OCI-LY1 (cell line): ENCODE measurements around the gene MAP3K20.

Source experiments
- H2AFZ ChIP-seq: fragments of 200-600 bp; sonication (generic), shearing (Covaris generic); 2 replicates; pipeline ENCODE4 v1.6.0; 2014; ENCODE audit warnings: antibody characterized with exemption, mild to moderate bottlenecking, low read length
- H3F3A ChIP-seq: fragments of 200-600 bp; sonication (generic), shearing (Covaris generic); 2 replicates; pipeline ENCODE4 v1.6.0; 2014; ENCODE audit warnings: mild to moderate bottlenecking, antibody characterized with exemption, low read length, moderate library complexity; ENCODE audit not compliant: insufficient read depth
- H3K27ac ChIP-seq: fragments of 200-600 bp; sonication (generic); 2 replicates; pipeline ENCODE4 v1.5.1; 2014; ENCODE audit warnings: low read length, mixed run types, mild to moderate bottlenecking, low read depth; ENCODE audit not compliant: poor library complexity, severe bottlenecking
- H3K27me3 ChIP-seq: fragments of 200-600 bp; sonication (generic); 2 replicates; pipeline ENCODE4 v1.6.0; 2014; ENCODE audit warnings: antibody characterized with exemption, mild to moderate bottlenecking, low read length, moderate library complexity; ENCODE audit not compliant: insufficient read depth
- H3K36me3 ChIP-seq: fragments of 200-600 bp; sonication (generic); 2 replicates; pipeline ENCODE4 v1.6.1; 2014; ENCODE audit warnings: mild to moderate bottlenecking, antibody characterized with exemption, low read length, moderate library complexity, mixed read lengths; ENCODE audit not compliant: insufficient read depth
- H3K4me1 ChIP-seq: fragments of 200-600 bp; sonication (generic); 2 replicates; pipeline ENCODE4 v1.5.1; 2014; ENCODE audit warnings: mild to moderate bottlenecking, low read length, moderate library complexity; ENCODE audit not compliant: insufficient read depth, severe bottlenecking
- H3K4me2 ChIP-seq: fragments of 200-600 bp; sonication (generic), shearing (Covaris generic); 2 replicates; pipeline ENCODE4 v1.6.1; 2014; ENCODE audit warnings: low read length
- H3K4me3 ChIP-seq: fragments of 200-600 bp; sonication (generic); 2 replicates; pipeline ENCODE4 v1.5.1; 2014; ENCODE audit warnings: low read length, low read depth, mild to moderate bottlenecking, mixed read lengths; ENCODE audit not compliant: poor library complexity, severe bottlenecking
- H3K79me2 ChIP-seq: fragments of 200-600 bp; shearing (Covaris generic); 2 replicates; pipeline ENCODE4 v1.6.1; 2016; ENCODE audit warnings: mixed run types, low read length, mixed read lengths; ENCODE audit not compliant: insufficient read depth
- H3K9ac ChIP-seq: fragments of 200-600 bp; sonication (generic), shearing (Covaris generic); 2 replicates; pipeline ENCODE4 v1.6.1; 2014; ENCODE audit warnings: mild to moderate bottlenecking, low read length, mixed read lengths
- H3K9me2 ChIP-seq: fragments of 200-600 bp; sonication (generic), shearing (Covaris generic); 2 replicates; pipeline ENCODE4 v1.6.1; 2014; ENCODE audit warnings: low read depth, mild to moderate bottlenecking, low read length, mixed read lengths
- H3K9me3 ChIP-seq: fragments of 200-600 bp; shearing (Covaris generic); 2 replicates; pipeline ENCODE4 v1.6.1; 2014; ENCODE audit warnings: low read length, mixed read lengths
- H4K20me1 ChIP-seq: fragments of 200-600 bp; sonication (generic), shearing (Covaris generic); 2 replicates; pipeline ENCODE4 v1.6.0; 2016; ENCODE audit warnings: mild to moderate bottlenecking, low read length; ENCODE audit not compliant: insufficient read depth
- EZH2 ChIP-seq: fragments of 200-600 bp; sonication (generic), shearing (Covaris generic); IDR thresholded peaks from 2 replicates; pipeline ENCODE4 v1.8.0; 2017; ENCODE audit warnings: borderline replicate concordance, mixed run types, mild to moderate bottlenecking, antibody characterized with exemption, low read length, moderate library complexity, mixed read lengths
- TF ChIP-seq, protein P1 (sequence below): fragments of 200-600 bp; sonication (generic), shearing (Covaris generic); IDR thresholded peaks from 2 replicates; pipeline ENCODE4 v1.5.1; 2017; ENCODE audit warnings: mild to moderate bottlenecking, antibody characterized with exemption, low read length, moderate library complexity, mixed read lengths

The MAP3K20 gene

DNA sequence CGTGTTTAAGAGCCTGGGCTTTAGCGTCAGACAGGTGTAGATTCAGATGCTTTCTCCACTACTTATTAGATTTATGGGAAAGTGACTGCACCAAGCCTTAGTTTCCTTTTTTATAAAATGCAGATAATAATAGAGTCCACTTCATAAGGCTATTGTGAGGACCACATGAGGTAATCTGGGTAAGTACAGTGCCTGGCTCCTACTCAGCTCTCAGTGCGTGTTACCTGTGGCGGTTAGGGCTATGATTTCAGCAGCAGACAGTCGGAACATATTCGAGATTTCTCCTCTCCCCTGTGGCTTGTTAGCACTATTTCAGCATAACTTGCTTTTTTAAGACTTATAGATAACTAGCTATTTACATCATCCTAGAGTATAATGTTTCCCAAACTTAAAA lies 32.0 kb downstream of the MAP3K20 start:
- H3K36me3 ChIP-seq: no peaks in the 10 kb centered on the region
- H3K9ac ChIP-seq: no peak overlapping the region
- no peak overlapping the region for H2AFZ ChIP-seq
- no peak overlapping the region for H3K27ac ChIP-seq
- H3K4me1 ChIP-seq: no peaks in the 10 kb centered on the region
- TF ChIP-seq, protein P1, sequence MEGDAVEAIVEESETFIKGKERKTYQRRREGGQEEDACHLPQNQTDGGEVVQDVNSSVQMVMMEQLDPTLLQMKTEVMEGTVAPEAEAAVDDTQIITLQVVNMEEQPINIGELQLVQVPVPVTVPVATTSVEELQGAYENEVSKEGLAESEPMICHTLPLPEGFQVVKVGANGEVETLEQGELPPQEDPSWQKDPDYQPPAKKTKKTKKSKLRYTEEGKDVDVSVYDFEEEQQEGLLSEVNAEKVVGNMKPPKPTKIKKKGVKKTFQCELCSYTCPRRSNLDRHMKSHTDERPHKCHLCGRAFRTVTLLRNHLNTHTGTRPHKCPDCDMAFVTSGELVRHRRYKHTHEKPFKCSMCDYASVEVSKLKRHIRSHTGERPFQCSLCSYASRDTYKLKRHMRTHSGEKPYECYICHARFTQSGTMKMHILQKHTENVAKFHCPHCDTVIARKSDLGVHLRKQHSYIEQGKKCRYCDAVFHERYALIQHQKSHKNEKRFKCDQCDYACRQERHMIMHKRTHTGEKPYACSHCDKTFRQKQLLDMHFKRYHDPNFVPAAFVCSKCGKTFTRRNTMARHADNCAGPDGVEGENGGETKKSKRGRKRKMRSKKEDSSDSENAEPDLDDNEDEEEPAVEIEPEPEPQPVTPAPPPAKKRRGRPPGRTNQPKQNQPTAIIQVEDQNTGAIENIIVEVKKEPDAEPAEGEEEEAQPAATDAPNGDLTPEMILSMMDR: no peak
- TF ChIP-seq EZH2: no peak
- H3K79me2 ChIP-seq: no peaks in the 10 kb centered on the region
- H3K27me3 ChIP-seq: no peaks in the 10 kb centered on the region
- no peaks in the 10 kb centered on the region for H3F3A ChIP-seq
- no peaks in the 10 kb centered on the region for H3K9me2 ChIP-seq
- no peaks in the 10 kb centered on the region for H3K9me3 ChIP-seq
- no peak overlapping the region for H3K4me2 ChIP-seq
- no peaks in the 10 kb centered on the region for H4K20me1 ChIP-seq
- H3K4me3 ChIP-seq: no peak overlapping the region

DNA sequence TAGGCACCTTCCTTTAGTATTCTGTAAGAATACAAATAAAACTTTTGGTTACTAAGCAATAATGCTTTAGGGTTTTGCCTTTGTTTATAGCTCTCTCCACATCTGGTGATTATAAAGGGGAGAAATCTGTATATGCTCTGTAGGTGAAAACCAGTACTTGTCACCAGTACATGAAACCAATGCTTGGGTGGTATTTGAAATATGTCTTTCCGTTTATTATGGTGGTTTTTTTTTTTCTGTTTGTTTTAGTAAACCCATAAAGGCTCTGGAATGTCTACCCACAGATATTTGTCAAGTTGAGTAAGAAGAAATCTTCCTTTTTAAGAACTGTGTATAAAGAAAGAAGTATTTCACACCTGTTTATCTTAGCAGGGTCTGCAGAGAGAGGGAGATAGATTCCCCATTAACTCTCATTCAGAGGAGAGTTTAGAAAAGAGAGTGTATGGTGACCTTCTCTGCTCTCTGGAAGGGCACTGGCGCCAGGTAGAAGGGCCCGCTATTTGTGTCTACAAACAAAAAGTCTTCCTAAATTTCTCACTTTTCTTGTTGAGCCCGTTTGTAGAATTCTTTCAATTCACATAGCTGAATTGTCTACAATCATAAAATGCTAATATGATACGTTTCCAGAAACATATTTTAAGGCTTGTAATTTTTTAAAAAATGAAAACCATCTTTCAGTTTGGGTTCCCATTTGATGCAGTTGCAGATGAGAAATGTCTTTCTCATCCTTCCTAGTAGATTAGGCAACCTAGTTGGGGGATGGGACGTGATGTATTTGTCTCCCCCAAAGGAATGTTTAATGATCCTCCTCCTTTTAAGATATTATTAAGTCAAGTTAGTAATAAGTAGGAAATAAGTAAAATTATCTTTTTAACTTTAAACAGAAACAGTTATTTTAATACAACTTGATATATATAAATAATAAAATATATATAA lies 33.9 kb downstream of the MAP3K20 start:
- Histone ChIP-seq H3K79me2 (no peaks in the 10 kb centered on the region), H3K9me3 (no peaks in the 10 kb centered on the region), H3F3A (no peaks in the 10 kb centered on the region), H3K4me1 (no peaks in the 10 kb centered on the region), H3K27me3 (no peaks in the 10 kb centered on the region), H3K9ac (no peak overlapping the region), H4K20me1 (no peaks in the 10 kb centered on the region), H2AFZ (no peak overlapping the region), H3K27ac (no peak overlapping the region), H3K36me3 (no peaks in the 10 kb centered on the region), H3K4me3 (no peak overlapping the region), H3K4me2 (no peak overlapping the region), H3K9me2 (no peaks in the 10 kb centered on the region)
- no peak for TF ChIP-seq EZH2
- TF ChIP-seq, protein P1: no peak

DNA sequence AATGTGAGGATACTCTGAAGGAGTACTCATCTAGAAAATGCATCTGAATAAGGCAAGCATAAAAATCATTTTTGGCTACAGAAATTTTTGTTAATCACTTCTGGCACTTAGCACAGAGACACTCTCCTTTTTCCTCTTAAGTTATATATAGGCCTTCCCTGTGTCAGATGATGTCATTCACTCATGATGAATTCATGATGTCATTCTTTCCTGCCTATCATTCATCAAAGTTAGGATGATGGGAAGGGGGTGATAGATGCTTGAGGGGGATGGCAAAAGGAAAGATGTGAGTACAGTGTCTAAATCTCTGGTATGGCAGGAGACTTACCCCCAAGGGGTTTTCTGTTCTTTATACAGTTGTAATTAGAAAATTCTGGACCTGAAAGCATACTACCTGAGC lies 42.0 kb downstream of the MAP3K20 start:
- no peak overlapping the region for H3K27ac ChIP-seq
- TF ChIP-seq, protein P1: no peak
- no peak for TF ChIP-seq EZH2

More for the DNA sequence above, 42.0 kb downstream of the MAP3K20 start:
- Histone ChIP-seq H3K4me1 (no peaks in the 10 kb centered on the region), H3K9ac (no peak overlapping the region), H3F3A (no peaks in the 10 kb centered on the region), H3K79me2 (no peaks in the 10 kb centered on the region), H3K9me3 (no peaks in the 10 kb centered on the region), H3K36me3 (no peaks in the 10 kb centered on the region), H4K20me1 (no peaks in the 10 kb centered on the region), H3K9me2 (no peaks in the 10 kb centered on the region), H3K27me3 (no peaks in the 10 kb centered on the region), H3K4me3 (no peak overlapping the region), H3K4me2 (no peak overlapping the region), H2AFZ (no peak overlapping the region)
